Mucosa of stomach (tissue), 1 donor: ENCODE data around the gene NELFB.
"Not testable (repeated sequence)": the region's sequence is repeated elsewhere in the genome, so short reads cannot be mapped to it uniquely, and the experiment has no call there.

ENCODE experiments used
- H3K27me3 ChIP-seq: one replicate; pipeline ENCODE4 v1.7.0; 2013; ENCODE audit warnings: mild to moderate bottlenecking, low read length; ENCODE audit not compliant: control insufficient read depth, insufficient read depth
- H3K36me3 ChIP-seq: one replicate; pipeline ENCODE4 v1.7.0; 2013; ENCODE audit warnings: low read length; ENCODE audit not compliant: control insufficient read depth, insufficient read depth
- H3K4me1 ChIP-seq: one replicate; pipeline ENCODE4 v1.7.0; 2013; ENCODE audit warnings: mild to moderate bottlenecking, low read length; ENCODE audit not compliant: control insufficient read depth, insufficient read depth
- H3K4me3 ChIP-seq: one replicate; pipeline ENCODE4 v1.7.0; 2013; ENCODE audit warnings: low read length
- H3K9ac ChIP-seq: one replicate; pipeline ENCODE4 v1.7.0; 2013; ENCODE audit warnings: mild to moderate bottlenecking, low read length, moderate library complexity
- H3K9me3 ChIP-seq: one replicate; pipeline ENCODE4 v1.7.0; 2013; ENCODE audit warnings: mild to moderate bottlenecking, low read length, moderate library complexity; ENCODE audit not compliant: control insufficient read depth
- donor health status: Pancreatic carcinoma.

Gene NELFB

DNA sequence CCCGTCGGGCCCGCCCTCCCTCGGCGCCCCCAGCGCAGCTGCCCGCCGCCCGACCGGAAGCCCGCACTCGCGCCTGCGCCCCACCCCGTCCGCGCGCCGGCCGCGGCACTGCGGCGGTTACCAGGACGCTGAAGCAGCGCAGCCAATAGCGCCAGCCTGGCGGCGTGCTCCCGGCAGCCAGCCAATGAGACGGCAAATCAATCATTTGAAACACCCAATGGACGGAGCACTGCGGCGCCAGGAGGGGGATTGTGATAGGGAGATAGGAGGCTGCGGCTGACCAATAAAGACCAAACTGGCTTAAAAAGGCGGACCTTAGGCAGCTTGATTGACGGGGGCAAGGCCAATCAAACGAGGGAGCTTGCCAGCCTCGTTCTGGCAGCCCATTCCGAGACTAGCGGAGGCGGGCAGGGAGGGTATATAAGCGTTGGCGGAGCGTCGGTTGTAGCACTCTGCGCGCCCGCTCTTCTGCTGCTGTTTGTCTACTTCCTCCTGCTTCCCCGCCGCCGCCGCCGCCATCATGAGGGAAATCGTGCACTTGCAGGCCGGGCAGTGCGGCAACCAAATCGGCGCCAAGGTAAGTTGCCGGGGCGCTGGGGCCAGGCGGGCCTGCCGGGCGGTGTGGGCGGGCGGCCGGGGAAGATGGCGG lies 14.2 kb upstream of the NELFB start, which contains the start of gene TUBB4B:
TUBB4B (plus strand) TSS at position 447 of the 649 bp plus-strand sequence; CDS start at position 521, 74 bp downstream.
- Histone ChIP-seq H3K9me3 (no peaks in the 10 kb centered on the region), H3K27me3 (peaks cover 8% of the 10 kb centered on the region), H3K4me1 (peaks cover 63% of the 10 kb centered on the region), H3K36me3 (peaks cover 18% of the 10 kb centered on the region), H3K4me3 (peak within 1 kb of the TSS; percentile 82), H3K9ac (peak within 1 kb of the TSS; percentile 77)

DNA sequence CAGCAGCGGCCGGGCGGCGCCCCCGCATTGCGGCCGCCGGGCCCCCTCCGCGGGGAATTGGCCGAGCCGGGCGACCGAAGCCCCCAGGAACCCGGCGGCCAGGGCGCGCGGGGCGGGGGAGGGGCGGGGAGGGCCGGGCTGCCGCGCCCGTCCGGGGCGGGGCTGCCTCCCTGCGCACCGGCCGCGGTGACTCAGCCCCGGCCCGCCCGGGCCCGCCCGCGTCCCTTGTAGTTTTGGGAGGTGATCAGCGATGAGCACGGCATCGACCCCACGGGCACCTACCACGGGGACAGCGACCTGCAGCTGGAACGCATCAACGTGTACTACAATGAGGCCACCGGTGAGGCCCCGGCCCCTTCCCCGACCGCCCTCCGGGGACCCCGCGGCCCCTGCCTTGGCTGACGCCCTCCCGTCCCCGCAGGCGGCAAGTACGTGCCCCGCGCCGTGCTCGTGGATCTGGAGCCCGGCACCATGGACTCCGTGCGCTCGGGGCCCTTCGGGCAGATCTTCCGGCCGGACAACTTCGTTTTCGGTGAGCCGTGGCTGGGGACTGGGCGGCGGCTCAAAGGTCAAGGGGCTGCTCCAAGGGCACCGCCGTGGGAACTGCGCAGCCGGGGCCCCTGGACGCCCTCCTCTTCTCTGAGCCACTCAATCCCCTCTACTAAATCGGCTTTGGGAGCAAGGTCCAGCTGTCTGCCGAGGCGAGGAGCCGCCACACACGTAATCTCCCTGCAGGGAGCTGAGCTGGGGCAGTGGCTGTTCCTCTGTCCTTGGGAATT lies 13.4 kb upstream of the NELFB start:
- Histone ChIP-seq H3K36me3 (peaks cover 18% of the 10 kb centered on the region), H3K4me3 (peak overlapping the region; percentile 82), H3K9me3 (no peaks in the 10 kb centered on the region), H3K27me3 (peaks cover 6% of the 10 kb centered on the region), H3K4me1 (peaks cover 56% of the 10 kb centered on the region), H3K9ac (peak overlapping the region; percentile 77)

DNA sequence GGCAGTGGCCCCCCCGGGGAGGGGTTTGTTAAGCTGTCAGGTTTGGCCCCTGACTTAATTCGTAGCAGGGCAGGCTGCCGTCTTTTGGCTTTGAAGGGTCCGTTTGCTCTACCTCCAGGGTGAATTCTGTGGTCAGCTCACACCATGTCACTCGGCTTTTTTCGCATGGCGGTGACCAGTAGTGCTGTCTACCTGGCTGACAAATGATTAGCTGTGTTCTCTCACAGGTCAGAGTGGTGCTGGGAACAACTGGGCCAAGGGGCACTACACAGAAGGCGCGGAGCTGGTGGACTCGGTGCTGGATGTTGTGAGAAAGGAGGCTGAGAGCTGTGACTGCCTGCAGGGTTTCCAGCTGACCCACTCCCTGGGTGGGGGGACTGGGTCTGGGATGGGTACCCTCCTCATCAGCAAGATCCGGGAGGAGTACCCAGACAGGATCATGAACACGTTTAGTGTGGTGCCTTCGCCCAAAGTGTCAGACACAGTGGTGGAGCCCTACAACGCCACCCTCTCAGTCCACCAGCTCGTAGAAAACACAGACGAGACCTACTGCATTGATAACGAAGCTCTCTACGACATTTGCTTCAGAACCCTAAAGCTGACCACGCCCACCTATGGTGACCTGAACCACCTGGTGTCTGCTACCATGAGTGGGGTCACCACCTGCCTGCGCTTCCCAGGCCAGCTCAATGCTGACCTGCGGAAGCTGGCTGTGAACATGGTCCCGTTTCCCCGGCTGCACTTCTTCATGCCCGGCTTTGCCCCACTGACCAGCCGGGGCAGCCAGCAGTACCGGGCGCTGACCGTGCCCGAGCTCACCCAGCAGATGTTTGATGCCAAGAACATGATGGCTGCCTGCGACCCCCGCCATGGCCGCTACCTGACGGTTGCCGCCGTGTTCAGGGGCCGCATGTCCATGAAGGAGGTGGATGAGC lies 12.6 kb upstream of the NELFB start:
- H3K27me3 ChIP-seq, result peaks cover 6% of the 10 kb centered on the region
- peaks cover 18% of the 10 kb centered on the region for H3K36me3 ChIP-seq
- peak overlapping the region; percentile 82 for H3K4me3 ChIP-seq
- peak overlapping the region; percentile 77 for H3K9ac ChIP-seq
- H3K4me1 ChIP-seq, result peaks cover 48% of the 10 kb centered on the region
- H3K9me3 ChIP-seq, result no peaks in the 10 kb centered on the region

DNA sequence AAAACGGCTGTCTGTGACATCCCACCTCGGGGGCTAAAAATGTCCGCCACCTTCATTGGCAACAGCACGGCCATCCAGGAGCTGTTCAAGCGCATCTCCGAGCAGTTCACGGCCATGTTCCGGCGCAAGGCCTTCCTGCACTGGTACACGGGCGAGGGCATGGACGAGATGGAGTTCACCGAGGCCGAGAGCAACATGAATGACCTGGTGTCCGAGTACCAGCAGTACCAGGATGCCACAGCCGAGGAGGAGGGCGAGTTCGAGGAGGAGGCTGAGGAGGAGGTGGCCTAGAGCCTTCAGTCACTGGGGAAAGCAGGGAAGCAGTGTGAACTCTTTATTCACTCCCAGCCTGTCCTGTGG lies 11.9 kb upstream of the NELFB start:
- Histone ChIP-seq H3K4me3 (peak overlapping the region; percentile 4), H3K36me3 (peaks cover 18% of the 10 kb centered on the region), H3K4me1 (peaks cover 40% of the 10 kb centered on the region)
- not testable (repeated sequence) for H3K9ac ChIP-seq, H3K9me3 ChIP-seq, H3K27me3 ChIP-seq

DNA sequence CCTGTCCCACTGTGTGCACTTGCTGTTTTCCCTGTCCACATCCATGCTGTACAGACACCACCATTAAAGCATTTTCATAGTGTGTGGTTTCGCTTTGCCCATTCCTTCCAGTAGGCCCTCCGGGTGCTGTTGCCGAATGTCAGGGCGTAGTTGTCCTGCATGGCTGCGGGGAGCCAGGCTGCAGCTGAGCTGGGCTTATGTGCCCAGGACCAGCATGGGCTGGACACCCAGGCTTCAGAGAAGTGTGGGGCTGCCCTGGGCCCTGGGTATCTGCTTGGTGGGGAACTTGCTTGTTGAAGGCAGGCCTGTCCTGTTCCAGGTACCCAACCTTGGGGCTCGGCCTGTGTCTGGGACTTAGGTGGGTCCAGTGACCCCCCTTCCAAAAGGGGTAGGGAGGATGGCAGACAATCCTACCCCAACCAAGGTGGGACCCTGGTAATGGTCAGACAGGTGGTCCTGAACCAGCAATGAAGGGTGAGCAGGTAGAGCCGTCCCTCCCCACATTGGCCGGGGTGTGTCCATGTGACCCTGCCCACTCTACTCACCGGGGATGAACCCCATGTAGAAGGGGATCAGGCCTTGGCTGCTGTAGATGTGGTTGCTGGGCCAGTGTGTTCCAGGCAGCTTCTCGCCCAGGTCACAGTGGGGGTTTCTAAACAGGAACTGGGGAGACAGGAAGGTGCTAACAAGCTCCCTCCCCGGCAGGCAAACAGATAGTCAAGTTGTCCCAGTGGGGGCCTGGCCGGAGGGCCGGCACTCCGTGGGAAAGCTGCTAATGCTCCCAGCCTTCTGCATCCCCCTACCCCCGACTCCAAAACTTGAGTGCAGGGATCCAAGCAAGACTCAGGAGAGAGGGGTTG lies 11.3 kb upstream of the NELFB start:
- Histone ChIP-seq H3K27me3 (peaks cover 6% of the 10 kb centered on the region), H3K9me3 (no peaks in the 10 kb centered on the region), H3K36me3 (peaks cover 18% of the 10 kb centered on the region), H3K4me1 (peaks cover 34% of the 10 kb centered on the region), H3K9ac (no peak overlapping the region), H3K4me3 (peak overlapping the region; percentile 4)

DNA sequence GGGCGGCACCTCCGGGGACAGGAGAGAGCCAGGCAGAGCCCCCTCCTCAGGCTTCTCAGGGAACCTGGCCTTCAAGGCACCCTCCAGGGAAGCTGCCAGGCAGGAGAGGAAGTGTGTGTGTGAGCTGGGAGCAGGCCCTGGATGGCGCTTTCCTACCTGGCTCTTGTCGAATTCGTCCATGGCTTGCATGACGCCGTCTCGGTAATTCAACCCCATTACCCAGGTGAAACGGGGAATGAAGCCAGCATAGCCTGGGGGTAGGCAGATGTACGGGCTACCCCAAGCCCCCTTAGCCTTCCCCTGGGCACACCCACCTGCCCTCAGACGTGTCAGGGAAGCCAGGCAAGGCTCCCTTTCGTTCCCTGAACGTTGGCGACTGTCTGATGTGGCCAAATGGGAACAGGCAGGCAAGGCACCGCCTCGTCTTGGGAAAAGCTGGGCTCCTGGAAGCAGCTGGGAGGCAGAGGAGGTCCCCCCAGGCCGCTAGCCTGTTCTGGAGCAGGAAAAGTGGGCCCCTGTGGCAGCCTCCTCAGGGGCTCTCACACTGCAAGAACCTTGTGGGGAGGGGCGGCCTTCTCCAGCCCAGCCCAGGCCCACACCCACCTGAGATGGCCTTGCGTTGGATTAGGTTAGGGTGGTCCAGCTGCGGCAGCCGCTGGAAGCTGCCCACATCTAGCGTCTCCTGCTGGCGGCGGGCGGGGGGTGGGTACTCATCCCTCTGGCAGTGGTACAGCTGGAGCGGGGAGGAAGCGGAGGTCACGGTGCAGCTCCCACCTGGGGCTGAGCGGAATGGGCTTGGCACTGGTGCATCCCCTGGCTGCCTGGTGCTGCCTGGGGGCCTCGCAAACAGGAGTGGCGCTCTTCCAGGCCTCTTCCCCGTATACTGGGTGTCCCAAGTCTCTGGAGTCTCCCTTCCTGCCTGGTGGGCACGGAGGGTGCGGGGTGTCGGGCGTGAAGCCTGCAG lies 10.4 kb upstream of the NELFB start:
- Histone ChIP-seq H3K27me3 (peaks cover 6% of the 10 kb centered on the region), H3K9me3 (no peaks in the 10 kb centered on the region), H3K36me3 (peaks cover 18% of the 10 kb centered on the region), H3K4me3 (no peak overlapping the region), H3K9ac (no peak overlapping the region), H3K4me1 (peaks cover 33% of the 10 kb centered on the region)

DNA sequence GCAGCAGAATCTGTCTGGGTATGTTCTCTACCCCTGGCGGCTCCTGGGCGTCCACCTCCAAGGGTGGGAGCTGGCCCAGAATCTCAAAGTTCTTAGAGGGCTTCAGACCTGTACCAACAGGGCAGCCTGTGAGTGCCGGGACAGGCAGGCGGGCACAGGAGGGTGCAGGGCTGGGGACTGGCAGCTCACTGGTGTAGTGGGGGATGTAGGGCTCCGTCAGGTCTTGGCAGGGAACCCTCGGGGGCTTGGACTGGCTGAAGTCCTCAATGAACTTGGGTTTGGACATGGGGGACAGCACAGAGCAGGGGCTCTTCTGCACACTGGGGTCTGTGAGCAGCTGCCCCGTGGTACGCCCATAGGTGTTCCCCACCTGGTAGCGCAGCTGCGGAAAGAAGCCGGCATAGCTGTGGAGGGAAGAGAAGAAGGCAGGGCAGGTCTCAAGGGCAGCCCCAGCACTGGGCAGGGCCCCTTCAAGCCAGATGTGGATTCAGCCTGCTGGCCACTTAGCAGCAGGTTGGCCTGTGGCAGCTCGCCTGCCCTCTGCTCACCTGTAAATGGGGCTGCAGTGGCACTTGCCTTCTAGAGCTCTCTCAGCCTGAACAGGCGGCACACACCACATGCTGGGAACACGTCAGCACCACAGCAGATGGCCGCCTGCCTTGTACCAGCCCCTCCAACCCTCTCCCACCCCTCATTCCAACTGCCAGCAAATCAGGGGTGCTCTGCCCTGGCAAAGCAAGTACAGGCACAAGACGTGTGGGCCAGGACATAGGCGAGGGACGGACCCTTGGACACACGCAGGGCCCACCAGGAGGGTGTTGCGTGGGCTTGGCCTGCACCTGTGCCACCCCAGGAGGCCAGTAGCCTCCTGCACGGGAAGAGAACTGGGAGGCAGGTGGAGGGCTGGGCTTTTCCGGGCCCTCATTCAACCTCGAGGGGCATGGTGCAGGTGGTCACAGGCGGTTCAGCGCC lies 9.4 kb upstream of the NELFB start:
- peaks cover 33% of the 10 kb centered on the region for H3K4me1 ChIP-seq
- no peak overlapping the region for H3K9ac ChIP-seq
- peaks cover 6% of the 10 kb centered on the region for H3K27me3 ChIP-seq
- no peak overlapping the region for H3K4me3 ChIP-seq
- H3K9me3 ChIP-seq, result no peaks in the 10 kb centered on the region
- peaks cover 18% of the 10 kb centered on the region for H3K36me3 ChIP-seq

DNA sequence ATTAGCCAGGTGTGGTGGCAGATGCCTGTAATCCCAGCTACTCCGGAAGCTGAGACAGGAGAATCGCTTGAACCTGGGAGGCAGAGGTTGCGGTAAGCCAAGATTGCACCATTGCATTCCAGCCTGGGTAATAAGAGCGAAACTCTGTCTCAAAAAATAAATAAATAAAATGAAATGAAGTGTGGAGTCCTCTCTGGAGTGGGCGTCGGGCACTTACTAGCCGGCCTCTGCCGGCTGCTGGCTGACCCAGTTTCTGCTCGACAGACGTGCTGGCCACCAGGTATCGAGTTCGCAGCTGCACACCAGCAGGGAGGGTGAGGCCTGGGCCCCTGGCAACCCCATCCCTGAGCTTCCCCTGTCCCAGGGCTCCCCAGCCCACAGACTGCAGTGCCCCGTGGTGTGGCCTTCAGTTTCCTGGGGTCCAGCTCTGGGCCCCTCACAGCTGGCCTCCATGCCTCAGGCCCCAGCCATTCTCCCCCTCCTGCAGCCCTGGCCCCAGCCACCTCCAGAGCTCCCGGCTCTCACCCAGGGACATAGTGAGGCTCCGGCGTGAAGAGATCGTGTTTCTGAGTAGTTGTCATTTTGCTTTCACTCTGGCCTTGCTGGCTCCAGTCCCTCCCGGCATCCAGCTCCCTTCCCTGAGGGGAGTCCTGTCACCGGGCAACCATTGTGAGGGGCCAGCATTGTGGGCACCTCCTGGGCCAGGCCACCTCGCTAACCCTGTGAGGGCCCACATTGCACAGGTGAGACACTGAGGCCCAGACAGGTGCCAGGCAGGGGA lies 7.8 kb upstream of the NELFB start:
- Histone ChIP-seq H3K9me3 (no peaks in the 10 kb centered on the region), H3K27me3 (peaks cover 6% of the 10 kb centered on the region), H3K4me3 (no peak overlapping the region), H3K4me1 (peaks cover 26% of the 10 kb centered on the region), H3K36me3 (peaks cover 14% of the 10 kb centered on the region), H3K9ac (no peak overlapping the region)

DNA sequence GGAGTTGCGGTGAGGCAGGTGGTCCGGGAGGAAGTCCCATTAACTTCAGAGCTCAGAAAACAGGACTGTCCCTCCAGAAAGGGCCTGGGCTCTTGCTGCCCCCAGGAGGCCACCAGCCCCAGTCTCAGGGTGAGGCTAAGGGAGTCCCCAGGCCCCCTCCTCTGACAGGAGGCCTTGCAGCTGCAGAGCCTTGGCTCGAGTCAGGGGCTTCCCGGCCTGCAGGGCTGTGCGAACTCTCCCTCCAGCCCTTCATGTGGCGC lies 7.3 kb upstream of the NELFB start:
- Histone ChIP-seq H3K36me3 (peaks cover 11% of the 10 kb centered on the region), H3K27me3 (peaks cover 6% of the 10 kb centered on the region), H3K9me3 (no peaks in the 10 kb centered on the region), H3K9ac (no peak overlapping the region), H3K4me3 (no peak overlapping the region), H3K4me1 (peaks cover 25% of the 10 kb centered on the region)
